SHP77 (cell line): ENCODE measurements around the gene ZBTB17.

Source experiments
- DNase-seq, 2 experiments: peaks; one replicate each; lab custom pipeline; 2025; lab: John Stamatoyannopoulos, UW

ZBTB17 gene

DNA sequence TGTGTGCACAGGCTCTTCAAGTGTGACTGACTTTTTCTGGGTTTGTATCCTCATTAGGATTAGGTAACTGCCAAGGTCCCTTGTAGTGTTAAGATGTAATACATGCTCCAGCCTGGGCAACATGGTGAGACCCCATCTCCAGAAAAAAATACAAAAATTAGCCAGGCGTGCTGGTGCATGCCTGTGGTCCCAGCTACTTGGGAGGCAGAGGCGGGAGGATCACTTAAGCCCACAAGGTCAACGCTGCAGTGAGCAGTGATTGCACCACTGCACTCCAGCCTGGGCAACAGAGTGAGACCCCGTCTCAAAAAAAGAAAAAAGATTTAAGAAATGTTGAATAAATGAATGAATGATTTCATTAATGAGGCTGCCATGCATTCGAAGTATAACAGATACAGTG lies 15.1 kb downstream of the ZBTB17 start:
- DNase-seq = no peak

DNA sequence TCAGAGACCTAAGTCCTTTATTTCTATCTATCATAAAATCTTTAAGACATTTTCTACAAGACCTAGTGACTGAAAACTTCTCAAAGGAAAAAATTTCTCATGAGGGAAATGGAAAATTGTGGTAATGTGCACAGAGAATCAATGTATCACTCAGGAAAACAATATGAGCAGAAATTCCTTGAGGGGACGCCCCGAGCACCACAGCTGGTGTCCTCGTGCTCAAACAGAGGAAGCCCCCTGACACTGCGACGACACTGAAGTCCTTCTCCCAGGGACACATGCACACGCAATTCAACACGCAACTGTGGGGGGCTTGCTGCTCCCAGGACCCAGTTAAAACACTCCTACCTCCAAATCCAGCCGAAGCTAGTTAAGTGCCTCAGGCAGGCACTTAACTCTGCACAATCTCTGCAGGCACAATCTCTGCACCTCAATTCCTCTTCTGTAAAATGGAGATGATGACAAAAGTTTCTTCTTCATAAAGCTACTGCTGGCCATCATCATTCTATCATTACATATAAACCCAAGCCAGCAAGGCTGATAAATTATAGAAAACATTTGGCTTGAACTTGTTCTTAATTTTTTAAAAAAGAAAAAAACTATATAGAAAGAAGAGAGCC lies 16.0 kb downstream of the ZBTB17 start:
- DNase-seq = no peak

DNA sequence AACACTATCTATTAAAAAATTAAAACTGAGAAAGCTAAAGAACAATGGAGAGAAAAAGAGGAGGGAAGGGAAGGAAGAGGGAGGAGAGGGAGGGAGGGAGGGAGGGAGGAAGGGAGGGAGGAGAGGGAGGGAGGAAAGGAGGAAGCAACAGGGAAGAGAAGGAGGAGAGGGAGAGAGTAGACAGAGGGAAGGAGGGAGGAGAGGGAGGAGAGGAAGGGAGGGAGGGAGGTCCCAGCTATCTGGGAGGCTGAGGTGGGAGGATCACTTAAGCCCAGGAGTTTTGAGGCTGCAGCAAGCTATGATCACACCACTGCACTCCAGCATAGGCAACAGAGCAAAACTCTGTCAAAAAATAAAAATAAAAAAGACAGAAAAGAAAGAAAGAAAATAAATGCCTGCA lies 16.5 kb downstream of the ZBTB17 start:
- DNase-seq = no peak

DNA sequence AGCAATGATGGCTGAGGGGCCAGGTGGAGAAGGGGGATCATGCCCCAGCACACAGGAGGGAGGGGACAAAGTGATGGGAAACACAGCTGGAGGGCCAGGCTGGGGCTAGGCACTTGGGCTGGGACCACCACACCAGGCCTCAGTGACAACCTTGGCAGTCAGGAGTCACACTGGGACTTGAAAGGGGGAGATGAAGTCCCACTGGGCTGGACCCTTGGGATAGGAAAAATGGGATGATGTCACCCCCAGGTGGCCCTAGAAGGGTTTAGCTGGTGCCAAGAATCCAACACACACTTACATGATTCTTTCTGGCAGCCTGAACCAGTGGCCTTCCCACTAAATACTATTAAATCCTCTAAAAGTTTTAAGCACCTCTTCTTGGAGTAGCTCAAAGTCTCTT lies 17.1 kb downstream of the ZBTB17 start:
- no peak for DNase-seq

DNA sequence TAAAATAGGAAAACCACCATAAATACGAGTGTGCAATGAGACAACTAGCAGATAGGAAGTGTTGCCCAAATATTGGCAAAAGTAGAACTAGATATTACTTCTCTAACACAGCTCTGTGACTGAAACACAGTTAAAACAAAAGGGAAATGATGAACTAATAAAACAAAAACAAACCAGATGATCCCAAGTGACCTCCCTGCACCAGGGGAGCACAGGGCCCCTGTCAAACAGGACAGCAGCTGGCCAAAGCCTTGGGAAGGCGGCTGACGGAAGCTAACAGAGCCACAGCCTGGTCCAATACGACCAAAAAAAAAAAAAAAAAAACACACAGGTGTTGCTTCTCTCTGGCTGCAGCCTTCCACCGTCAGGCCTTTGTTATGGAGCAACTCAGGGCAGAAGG lies 17.8 kb downstream of the ZBTB17 start:
- no peak for DNase-seq

DNA sequence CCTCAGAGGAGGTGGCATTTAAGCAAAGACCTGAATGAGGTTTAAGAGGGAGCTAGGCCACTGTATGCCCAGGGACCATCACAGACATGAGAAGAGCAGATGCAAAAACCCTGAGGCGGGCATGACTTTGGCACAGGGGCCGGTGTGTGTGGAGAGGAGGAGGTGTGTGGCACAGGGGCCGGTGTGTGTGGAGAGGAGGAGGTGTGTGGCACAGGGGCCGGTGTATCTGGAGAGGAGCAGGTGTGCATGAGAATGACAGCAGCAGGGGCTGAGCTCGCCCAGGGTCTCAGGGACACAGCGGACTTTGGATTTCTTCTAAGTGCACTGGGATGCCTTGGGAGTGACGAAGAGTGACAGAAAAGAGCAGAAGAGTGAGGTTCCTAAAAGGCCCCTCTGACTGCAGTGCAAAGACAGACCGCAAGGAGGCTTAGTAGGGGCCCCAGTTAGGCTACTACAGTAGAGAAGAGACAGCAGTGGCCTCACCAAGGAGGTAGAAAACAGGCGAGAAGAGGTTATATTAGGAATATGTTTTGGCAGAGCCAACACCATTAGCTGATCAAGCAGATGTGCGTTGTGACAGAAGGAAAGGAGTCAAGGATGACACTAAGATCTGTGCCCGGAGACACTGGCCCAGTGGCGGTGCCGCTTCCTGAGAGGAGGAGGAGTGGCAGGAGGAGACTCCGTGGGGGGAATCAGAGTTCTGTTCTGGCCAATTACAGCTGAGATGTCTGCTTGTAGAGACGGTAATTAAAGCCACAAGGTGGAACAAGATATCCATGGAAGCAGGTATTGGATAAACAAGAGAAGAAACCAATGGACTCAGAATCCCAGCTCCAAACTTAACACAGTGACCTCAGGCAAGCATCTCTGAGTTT lies 18.4 kb downstream of the ZBTB17 start:
- DNase-seq = no peak

DNA sequence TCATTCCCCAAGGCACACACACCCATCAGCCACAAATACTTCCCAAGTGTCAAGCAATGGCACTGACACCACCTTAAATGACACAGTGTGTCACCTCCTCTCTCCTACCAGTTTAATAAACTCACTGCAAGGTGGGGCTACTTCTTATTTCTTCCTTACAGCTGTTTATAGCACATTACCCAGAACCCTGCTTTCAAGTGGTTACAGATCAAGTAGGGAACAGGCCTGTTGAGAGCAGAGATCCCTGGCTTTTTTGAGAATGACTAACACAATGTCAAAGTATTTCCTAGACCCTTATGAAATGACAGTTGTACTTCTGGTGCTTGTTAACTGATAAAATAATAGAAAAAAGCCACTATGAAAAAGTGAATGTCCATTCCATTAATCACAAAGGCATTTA lies 19.8 kb downstream of the ZBTB17 start:
- DNase-seq = no peak

DNA sequence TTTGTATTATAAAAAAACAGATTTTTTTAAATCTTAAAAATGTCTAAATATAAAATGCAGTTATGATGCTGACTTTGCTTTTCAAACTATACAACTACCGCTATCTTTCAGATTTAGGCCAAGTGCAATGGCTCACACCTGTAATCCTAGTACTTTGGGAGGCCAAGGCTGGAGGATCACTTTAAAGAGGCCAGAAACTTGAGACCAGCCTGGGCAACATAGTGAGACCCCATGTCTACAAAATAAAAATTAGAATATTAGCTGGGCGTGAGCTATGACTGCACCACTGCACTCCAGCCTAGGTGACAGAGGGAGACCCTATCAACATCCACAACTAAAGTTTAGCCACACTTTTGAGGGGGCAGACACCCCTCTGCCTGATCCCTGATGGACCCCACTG lies 20.3 kb downstream of the ZBTB17 start:
- no peak for DNase-seq

DNA sequence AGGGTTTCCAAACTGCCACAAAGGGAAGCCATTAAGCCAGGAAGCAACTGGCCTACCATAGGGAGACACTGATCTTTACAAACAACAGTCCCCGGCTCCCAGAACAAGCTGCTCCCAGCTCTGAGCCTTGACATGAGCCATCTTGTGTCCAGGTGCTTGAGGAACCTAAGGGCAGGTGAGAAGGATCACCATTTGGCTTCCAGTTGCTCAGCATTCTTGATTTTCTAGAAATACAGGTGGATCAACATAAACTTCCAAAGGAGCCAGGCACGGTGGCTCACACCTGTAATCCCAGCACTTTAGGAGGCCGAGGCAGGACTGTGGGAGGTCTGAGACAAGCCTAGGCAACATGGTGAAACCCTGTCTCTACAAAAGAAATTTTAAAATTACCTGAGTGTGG lies 21.6 kb downstream of the ZBTB17 start:
- DNase-seq = no peak

DNA sequence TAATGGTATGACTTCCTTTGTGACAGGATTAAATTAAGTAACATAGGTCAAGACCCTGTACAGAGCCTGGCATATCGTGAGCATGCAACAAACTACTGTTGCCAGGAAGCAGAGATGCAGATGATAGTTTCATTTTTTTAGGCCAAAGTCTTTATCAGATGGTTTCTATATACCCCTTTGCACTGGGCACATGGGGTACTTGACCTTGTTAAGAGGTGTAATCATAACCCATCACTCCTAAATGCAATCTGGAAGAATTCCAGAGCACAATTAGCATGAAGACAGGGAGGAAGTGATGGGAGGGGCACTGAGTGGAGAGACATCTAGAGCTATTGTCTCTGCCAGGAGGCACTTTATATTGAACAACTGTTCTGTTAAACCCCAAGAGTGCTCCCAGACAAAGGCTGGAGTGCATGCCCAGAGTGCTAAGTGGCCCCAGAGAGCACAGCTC lies 22.1 kb downstream of the ZBTB17 start:
- no peak for DNase-seq

DNA sequence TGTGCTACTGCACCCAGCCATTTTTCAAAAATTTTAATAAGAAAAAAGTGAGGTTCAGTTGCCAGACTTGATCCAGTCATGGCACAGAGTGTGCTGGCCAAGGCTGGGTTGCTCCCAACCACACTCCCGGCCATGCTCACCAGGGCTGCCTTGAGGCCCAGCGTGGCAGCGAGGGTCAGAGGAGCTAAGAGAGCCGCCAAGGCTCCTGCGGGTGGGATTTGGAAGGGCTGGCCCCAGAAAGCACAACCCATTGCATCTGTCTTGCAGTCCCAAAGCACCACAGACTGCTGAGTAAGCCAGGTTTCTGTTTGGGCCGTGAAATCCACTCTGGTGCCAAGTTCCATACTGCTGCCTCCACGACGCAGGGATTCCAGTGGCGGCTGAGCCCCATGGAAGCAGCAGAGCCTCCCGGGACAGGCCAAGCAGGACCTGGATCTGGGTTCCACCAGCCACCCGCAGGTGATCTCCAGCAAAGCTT lies 22.6 kb downstream of the ZBTB17 start:
- no peak for DNase-seq

DNA sequence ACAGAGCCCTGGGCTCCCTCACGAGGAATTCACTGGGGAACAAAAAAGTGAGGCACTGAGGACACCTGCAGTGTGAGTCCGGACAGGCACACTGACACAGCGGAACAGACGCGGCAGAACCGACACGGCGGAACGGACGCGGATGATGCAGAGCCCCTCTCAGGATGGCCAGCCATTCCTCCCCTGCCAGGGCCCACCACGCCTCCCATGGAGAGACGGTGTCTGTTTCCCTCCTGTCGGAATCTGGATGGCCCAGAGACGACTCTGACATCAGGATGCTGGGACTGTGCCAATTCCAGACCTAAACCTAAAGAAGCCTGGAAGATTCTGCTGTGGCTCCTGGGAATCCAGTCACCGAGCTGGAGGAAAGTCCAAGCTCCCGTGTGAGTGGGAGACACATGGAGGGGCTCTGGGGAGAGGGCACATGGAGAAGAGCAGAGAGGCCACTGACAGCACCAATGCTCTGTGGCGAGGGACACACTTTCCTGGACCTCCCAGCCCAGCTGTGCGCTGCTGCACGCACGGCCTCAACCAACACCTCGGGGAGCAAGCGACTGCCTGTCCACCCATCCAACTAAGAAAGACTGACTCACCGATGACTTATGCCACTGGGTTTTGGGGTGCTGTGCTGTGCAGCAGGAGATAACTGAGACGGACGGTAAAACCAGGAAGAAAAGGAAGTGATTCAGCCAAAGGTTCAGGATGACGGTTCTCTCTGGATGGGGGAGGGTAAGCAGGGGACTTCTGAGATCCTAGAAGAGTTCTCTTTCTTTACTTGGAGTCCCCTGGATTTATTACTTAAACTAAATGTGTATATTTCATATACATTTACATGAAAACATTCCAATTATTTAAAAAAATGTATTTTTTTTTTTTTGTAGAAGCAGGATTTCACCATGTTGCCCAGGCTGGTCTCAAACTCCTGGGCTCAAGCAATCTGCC lies 23.3 kb downstream of the ZBTB17 start:
- no peak for DNase-seq

DNA sequence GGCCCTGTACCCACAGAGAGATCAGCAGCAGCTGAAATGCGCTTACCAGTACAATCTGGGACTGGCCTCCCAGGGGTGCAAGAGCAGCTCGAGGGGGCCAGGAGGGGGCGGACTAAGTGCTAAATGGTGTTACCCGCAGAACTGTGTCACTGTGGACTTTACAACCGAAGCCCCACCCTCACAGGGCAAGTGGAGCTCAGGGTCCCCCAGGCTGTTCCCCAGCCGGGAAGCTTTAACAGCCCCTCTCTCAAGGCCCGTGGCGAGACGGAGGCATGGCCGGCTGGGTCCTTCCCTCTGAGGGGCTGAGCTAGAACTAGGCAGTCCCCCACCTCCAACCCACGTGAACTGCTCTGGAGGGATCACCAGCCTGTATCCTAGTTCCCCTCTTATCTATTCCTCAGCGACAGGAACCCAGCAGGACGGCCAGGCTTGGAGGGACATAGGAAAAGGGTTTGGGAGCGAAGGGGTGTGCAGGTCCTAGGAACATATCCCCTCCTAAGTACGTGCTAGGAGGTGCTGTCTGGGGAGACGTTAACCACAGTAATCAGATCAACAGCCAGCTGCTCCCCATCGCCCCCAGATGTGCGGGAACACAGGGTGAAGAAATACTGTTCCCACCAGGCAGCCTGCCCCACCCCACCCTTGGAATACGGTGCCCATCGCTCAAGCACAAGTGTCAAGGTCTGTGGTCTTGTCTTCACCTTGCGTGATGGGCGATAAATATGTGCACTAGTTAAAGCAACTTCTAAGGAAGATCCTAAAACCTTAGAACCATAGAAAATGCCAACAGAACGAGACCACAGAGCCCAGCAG lies 24.4 kb downstream of the ZBTB17 start:
- DNase-seq = no peak

DNA sequence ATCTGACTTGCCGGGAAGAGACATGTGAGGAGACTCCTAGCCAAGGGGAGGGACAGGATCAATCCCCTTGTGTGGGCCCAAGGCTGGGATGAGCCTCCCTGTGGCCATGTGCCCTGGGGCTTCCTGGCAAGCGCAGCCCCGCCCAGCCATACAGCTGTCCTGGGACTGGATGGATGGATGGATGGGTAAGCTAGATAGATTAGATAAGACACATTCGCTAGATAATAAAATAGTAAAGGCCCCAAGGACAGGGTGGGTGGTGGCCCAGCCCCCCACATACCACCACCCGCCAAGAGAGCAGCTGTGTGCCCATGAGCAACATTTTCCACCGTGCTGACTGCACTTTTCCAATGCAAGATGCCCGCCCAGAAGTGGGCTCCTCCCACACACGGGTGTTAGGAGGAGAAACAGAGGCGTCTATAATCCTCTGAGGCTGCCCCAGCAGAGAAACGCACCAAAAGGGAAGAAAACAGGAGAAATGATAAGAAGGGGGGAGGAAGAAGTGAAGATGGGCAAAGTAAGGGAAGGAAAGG lies 25.1 kb downstream of the ZBTB17 start:
- no peak for DNase-seq

DNA sequence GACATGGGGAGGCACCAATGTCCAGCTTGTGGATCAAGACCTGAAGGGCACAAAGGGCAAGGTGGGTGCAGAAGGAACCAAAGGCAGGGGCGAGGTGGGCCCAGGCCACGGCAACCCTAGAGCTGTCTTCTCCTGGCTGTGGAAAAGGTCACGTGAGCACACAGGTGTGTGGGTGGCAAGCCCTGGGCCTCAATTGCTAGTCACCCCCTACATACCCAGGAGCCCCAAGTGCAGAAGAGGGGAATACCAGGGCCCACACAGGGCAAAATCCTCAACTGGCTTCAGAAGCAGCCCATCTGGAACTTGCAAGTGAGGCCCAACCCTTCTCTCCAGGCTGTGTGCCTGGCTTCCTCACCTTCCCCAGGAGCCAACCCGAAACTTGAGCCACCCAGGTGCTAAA lies 25.6 kb downstream of the ZBTB17 start:
- no peak for DNase-seq

DNA sequence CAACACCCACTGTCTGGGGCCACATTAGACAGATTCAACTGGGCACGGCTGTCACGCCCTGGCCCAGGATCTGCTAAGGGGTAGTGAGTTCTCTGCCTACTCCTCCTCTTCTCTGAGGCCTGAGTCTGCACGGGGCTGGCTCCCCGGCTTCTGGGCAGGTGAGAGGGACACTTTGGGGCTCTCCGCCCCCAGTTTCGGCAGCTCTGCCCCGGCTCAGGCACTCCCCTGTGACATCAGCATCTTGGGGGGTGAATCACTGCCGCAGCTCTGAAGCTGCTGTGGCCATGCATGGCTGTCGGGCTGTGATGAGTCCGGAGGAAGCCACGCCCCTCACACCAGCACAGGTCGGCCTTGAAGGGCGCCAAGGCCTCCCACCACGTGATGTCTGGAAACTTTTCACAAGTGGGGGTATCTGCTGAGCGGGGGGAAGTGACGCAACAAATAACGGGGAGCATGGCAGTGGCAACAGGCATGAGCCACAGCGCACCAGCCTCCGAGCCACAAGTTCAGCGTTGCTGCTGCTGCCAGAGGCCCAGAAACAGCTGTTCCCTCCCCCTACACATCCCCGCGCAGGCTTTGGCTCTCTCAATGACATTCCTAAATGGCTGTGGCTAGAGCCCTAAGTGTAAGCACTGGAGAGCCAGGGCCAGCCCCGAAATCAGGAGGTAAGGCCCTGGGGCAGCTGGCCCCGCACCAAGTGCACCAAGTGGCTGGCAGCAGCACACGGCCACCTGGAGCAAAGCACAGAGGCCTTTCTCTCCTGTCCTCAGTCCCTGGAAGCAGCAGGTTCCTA lies 26.3 kb downstream of the ZBTB17 start:
- DNase-seq = no peak

DNA sequence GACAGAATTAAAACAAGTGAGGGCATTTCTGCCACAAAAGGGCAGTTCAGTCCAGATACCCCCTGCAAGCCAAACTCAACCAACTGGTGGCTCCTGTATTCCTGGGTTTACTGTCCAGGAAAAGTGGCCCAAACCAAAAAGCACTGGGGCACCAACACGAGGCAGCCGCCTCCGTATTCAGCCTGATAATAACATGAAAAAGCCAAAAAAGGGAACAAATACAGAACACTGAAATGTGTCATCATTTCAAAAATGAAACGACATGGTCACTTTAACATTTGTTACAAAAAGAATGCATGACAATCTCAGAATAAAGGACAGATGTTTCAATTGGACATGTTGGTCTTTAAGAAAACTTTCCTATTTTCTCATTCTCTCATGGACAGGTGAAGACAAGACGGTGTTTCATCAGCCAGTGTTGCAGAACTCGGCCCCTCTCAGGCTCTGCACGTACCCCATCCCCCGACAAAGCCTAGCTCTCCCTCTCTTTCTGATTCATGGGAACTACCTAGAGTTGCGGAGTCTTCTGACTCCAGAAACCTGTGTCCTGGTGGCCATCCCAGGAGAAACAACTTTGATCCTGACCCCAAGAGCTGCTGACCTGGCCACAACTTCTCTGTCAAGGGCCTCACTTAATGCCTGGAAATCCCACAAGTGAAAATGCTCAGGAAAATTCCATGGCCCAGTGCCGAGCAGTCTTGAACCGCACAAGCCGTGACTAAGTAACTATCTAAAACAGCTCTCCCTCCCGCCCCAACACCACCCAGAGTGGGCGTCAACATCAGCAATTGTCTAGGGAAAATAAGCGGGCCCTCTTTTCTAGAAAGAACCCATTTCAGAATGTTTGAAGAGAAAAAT lies 27.1 kb downstream of the ZBTB17 start:
- no peak for DNase-seq

DNA sequence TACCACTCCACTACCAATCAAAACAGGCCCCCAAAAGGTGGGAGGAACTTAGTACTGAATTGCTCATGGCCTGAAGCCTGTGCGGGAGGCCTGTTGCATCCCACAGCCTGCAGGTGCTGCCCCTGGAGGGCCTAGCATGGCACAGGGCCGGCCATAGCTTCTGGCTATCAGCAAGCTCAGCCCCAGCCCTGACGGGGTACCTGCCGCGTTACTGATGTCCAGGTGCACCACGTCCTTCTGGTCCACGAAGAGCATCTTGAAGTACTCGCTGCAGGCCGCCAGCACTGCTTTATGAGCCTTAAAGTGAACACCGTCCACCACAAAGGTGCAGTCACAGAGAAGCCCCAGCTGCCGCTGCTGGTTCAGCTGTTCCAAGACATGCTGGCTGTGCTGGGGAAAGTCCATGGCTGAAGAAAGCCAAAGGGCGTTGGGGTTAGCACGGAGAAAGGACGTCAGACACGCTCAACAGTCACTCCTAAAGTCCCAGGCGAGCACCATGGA lies 27.8 kb downstream of the ZBTB17 start:
- no peak for DNase-seq

DNA sequence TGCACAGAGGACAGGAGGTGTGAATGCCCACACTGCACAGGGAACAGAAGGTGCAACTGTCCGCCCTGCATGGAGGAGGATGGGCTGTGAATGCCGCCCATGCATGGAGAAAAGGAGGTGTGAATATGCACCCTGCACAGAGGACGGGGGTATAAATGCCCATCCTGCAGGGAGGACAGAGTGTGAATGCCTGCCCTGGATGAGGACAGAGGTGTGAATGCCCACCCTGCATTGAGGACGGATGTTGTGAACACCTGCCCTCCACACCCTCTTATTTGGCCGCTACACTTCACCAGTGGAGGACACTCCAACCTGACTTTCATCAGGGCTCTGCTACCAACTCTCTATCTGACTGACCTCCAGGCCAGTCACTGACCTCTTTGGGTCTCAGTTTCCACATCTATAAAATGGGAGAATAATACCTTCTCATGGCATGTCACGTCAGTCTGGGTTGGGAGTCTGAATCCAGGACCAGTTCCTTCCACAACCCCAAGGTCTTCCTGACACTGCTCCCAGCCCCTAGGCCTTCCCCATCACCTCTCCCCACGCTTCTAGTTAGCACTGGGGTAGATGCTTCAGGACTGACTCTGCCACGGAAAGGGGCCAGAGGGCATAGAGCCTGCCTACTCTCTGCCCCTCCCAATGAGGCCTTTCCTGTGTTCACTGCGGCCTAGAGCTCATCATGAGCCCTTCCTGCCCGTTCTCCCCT lies 28.4 kb downstream of the ZBTB17 start:
- DNase-seq = no peak
